Heart left ventricle (tissue), 13 donors: ENCODE results near the gene AKR1B1.

ENCODE experiments used
- POLR2A ChIP-seq, 2 donors: fragments of 450-650 bp; IDR thresholded peaks; one replicate each; pipeline ENCODE4 v1.6.1; 2017; ENCODE audit warnings: antibody characterized with exemption in 2 of 2, mild to moderate bottlenecking in 2 of 2, moderate library complexity in 2 of 2
- TF ChIP-seq, protein P1 (sequence below), 12 donors: fragments of 200-600 bp; sonication (generic) in 4 of 12; IDR thresholded peaks; one replicate each; pipeline versions ENCODE4 v1.5.0 to v1.8.0; 2018 to 2022; ENCODE audit warnings: antibody characterized with exemption in 12 of 12, mild to moderate bottlenecking in 5 of 12
- donor health status: ischemic (EF 13 %, LVEDD 7.1; RV severe dilation, severe dysfunction).
- donor health status: DM: no; HTN: yes; CAD: no.
- donor health status: DM: no; HTN: no; CAD: no.
- donor health status: ischemic (EF 25% LVEDD 6.9; RV normal size, moderate dysfunction).
- donor health status: ischemic (EF 25% LVEDD 5.7; RV mildly dilated, moderate dysfunction).
- donor health status: ischemic (EF 35%, LVEDD 5.7; RV mildly dilated, moderate dysfunction).
- donor health status: nonischemic (EF 11% LVEDD 7.7; RV severe dilation, severe dysfunction).
- donor health status: DM: yes; HTN: yes; CAD: no.
- donor health status: PGD.
- donor health status: ischemic (EF 29% LVEDD 5.4; RV normal size, mild dysfunction).
- donor health status: nonischemic (EF 23%, LVEDD 6.1; RV moderate dilation, normal function).

DNA sequence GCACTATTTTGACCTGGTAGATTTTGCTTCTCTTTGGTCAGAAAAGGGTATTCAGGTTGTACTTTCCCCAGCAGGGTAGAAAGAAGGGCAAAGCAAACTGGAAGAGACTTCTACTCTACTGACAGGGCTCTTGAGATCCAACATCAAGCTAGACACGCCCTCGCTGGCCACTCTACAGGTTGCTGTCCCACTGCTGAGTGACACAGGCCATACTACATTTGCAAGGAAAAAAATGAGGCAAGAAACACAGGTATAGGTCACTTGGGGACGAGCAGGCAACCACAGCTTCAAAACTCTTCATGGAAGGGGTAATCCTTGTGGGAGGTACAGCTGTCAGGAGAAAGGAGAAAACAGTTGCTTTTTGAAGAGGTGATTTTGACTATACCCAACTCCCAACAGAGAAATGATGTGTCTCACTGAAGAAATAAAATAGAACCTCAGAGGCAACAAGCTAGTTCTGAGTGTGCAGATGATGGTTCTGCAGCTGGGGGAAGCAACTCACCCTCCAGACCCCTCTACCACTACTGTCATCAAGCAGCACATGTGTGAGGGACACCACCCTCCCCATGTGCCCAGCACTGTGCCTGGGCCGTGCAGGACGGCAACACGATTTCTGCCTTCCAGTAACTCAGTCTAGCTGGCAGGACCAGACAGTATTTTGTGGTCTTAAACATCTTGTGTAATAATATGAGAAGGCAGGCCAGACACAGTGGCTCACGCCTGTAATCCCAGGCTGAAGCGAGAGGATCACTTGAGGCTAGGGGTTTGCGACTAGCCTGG lies 16.3 kb downstream of the AKR1B1 start:
- TF ChIP-seq, protein P1, sequence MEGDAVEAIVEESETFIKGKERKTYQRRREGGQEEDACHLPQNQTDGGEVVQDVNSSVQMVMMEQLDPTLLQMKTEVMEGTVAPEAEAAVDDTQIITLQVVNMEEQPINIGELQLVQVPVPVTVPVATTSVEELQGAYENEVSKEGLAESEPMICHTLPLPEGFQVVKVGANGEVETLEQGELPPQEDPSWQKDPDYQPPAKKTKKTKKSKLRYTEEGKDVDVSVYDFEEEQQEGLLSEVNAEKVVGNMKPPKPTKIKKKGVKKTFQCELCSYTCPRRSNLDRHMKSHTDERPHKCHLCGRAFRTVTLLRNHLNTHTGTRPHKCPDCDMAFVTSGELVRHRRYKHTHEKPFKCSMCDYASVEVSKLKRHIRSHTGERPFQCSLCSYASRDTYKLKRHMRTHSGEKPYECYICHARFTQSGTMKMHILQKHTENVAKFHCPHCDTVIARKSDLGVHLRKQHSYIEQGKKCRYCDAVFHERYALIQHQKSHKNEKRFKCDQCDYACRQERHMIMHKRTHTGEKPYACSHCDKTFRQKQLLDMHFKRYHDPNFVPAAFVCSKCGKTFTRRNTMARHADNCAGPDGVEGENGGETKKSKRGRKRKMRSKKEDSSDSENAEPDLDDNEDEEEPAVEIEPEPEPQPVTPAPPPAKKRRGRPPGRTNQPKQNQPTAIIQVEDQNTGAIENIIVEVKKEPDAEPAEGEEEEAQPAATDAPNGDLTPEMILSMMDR (IDR thresholded peaks at IDR 0.05): no peak
- no peak for TF ChIP-seq POLR2A (IDR thresholded peaks at IDR 0.05)
